Measurements from ENCODE around the gene MAD2L2. TPM values are rescaled to one million over a fixed set of nuclear protein-coding genes. Genes with fewer than 3 reads are reported as not detected.

Gene MAD2L2
- total RNA-seq, 1 experiment from 2014 or later: 127 TPM

GRCh38 chr1:11704691-11705475 is 23.9 kb upstream of the MAD2L2 start:
- TF ChIP-seq EZH2 (IDR thresholded peaks at IDR 0.05; ENCODE audit: low read length, unreplicated experiment): no peak
- no peak for TF ChIP-seq EZH2phosphoT487 (IDR thresholded peaks at IDR 0.05; ENCODE audit: borderline replicate concordance, low read length)
- TF ChIP-seq CTCF (conservative IDR thresholded peaks at IDR 0.05; ENCODE audit: low read depth, low read length): no peak
- CTCF ChIA-PET: no interaction called here
- no TSS peak for BruUV-seq (replicated peaks)

GRCh38 chr1:11704194-11704529 is 23.2 kb upstream of the MAD2L2 start:
- BruUV-seq (replicated peaks): no TSS peak
- H3K27me3 ChIP-seq (ENCODE audit: low read length): peaks cover 7% of the 10 kb centered on the region; the same call in 1 of the 2 replicates
- no peaks in the 10 kb centered on the region for H3K4me1 ChIP-seq (ENCODE audit: insufficient read depth, low read length)
- H3K36me3 ChIP-seq (ENCODE audit: low read depth, low read length): no peaks in the 10 kb centered on the region
- no peak overlapping the region for H3K4me2 ChIP-seq (ENCODE audit: low read length)
- intact Hi-C loops (cut with micrococcal nuclease): no loop called here
- H3K79me2 ChIP-seq (ENCODE audit: low read length): no peaks in the 10 kb centered on the region
- TF ChIP-seq EZH2phosphoT487 (IDR thresholded peaks at IDR 0.05; ENCODE audit: borderline replicate concordance, low read length) (no peak), EZH2 (IDR thresholded peaks at IDR 0.05; ENCODE audit: low read length, unreplicated experiment) (no peak), CTCF (conservative IDR thresholded peaks at IDR 0.05; ENCODE audit: low read depth, low read length) (no peak)
- POLR2A ChIA-PET (ENCODE audit: unreplicated experiment): no interaction called here
- ATAC-seq: no peak
- H3K9ac ChIP-seq (ENCODE audit: low read length): no peak overlapping the region
- H2AFZ ChIP-seq (ENCODE audit: low read length): no peak overlapping the region
- no peak for DNase-seq
- H3F3A ChIP-seq (ENCODE audit: low read length, unreplicated experiment): no peaks in the 10 kb centered on the region
- H4K20me1 ChIP-seq (ENCODE audit: low read length): no peaks in the 10 kb centered on the region
- no peak overlapping the region for H3K4me3 ChIP-seq (ENCODE audit: low read length)
- H3K27ac ChIP-seq (ENCODE audit: low read length): no peak overlapping the region
- CTCF ChIA-PET: no interaction called here
- H3K9me3 ChIP-seq (ENCODE audit: low read length): no peaks in the 10 kb centered on the region
- H3K9me2 ChIP-seq (replicated peaks; ENCODE audit: low read length): no peaks in the 10 kb centered on the region

More at GRCh38 chr1:11704691-11705475, 23.9 kb upstream of the MAD2L2 start:
- Histone ChIP-seq H3K9me2 (replicated peaks; ENCODE audit: low read length) (no peaks in the 10 kb centered on the region), H3K4me2 (ENCODE audit: low read length) (no peak overlapping the region), H2AFZ (ENCODE audit: low read length) (no peak overlapping the region), H3F3A (ENCODE audit: low read length, unreplicated experiment) (no peaks in the 10 kb centered on the region), H3K9me3 (ENCODE audit: low read length) (no peaks in the 10 kb centered on the region), H3K36me3 (ENCODE audit: low read depth, low read length) (no peaks in the 10 kb centered on the region), H3K79me2 (ENCODE audit: low read length) (no peaks in the 10 kb centered on the region), H4K20me1 (ENCODE audit: low read length) (no peaks in the 10 kb centered on the region), H3K9ac (ENCODE audit: low read length) (no peak overlapping the region), H3K4me1 (ENCODE audit: insufficient read depth, low read length) (no peaks in the 10 kb centered on the region), H3K27me3 (ENCODE audit: low read length) (peaks cover 7% of the 10 kb centered on the region; the same call in 1 of the 2 replicates), H3K27ac (ENCODE audit: low read length) (no peak overlapping the region), H3K4me3 (ENCODE audit: low read length) (no peak overlapping the region)
- POLR2A ChIA-PET (ENCODE audit: unreplicated experiment): no interaction called here
- DNase-seq: no peak
- ATAC-seq: no peak
- intact Hi-C loops (cut with micrococcal nuclease): no loop called here
